ENCODE measurements around the gene CCDC175.

Gene CCDC175

GRCh38 chr14:59576332-59577294 is at the start of gene CCDC175:
Gene CCDC175, minus strand, starts transcription at chr14:59576812. Its CDS starts 37 bp downstream, at chr14:59576775.
- peak; percentile 77 for DNase-seq

DNA sequence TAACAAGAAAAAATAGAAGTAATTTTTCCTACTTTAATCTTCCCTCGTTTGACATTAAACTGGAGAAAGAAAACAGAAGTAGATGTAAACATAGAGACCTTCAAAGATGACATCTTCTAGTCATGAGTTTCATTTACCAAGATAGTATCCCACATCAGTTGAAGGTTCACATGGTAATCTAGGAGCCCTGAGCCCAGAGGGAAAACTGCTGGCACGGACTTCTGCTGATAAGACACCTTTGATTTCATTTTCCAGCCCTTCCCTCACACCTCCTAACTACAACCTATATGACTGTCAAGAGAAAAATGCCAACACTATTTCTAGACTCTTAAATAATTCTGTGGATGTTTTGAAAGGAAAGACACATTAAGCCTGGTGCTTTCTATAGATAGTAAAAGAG is 46.0 kb upstream of the CCDC175 start:
- no peak for DNase-seq

DNA sequence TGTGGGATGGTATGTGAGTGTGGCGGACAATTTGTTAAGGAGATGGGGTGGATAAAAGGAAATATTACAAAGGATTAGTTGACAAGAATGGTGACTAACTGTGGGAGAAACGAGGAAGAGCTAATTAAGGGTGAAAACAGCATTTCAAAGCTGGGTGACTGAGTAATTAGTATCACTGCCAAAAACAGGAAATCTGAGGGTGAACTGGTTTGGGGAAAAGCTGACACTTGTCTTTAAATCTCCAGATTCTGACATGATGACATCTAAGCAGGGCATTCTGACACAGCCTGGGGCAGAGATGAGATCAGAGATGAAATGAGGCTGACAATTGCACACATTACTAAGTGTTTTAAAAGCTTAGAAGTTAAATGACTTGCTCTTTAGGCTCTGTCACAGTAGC is 42.4 kb upstream of the CCDC175 start:
- DNase-seq = no peak

GRCh38 chr14:59601056-59601455 is 24.4 kb upstream of the CCDC175 start:
- DNase-seq = no peak

GRCh38 chr14:59600211-59600945 is 23.8 kb upstream of the CCDC175 start:
- no peak for DNase-seq

DNA sequence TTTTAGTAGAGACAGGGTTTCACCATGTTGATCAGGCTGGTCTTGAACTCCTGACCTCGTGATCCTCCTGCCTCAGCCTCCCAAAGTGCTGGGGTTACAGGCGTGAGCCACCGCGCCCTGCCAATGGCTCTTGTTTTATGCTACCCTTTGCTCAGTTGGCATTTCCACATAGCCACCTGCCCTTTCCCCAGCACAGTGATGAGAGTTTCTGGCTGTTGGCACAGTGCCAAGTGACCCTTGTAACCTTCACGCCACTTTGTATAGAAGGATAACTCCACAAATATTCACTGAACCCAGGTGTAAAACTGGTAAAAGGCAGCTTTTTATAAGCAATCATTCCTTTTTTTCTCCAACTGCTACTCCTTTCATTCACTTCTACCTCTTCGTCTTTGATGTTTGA is 18.5 kb upstream of the CCDC175 start:
- no peak for DNase-seq

- no peak for DNase-seq
These were observed 15.2 kb upstream of the CCDC175 start for GRCh38 chr14:59591641-59592370.

GRCh38 chr14:59588101-59588500 is 11.5 kb upstream of the CCDC175 start:
- DNase-seq = no peak

GRCh38 chr14:59585891-59586554 is 9.4 kb upstream of the CCDC175 start:
- DNase-seq = no peak

- DNase-seq = peak; percentile 28
These were observed 7.1 kb upstream of the CCDC175 start for GRCh38 chr14:59583755-59584154.

DNA sequence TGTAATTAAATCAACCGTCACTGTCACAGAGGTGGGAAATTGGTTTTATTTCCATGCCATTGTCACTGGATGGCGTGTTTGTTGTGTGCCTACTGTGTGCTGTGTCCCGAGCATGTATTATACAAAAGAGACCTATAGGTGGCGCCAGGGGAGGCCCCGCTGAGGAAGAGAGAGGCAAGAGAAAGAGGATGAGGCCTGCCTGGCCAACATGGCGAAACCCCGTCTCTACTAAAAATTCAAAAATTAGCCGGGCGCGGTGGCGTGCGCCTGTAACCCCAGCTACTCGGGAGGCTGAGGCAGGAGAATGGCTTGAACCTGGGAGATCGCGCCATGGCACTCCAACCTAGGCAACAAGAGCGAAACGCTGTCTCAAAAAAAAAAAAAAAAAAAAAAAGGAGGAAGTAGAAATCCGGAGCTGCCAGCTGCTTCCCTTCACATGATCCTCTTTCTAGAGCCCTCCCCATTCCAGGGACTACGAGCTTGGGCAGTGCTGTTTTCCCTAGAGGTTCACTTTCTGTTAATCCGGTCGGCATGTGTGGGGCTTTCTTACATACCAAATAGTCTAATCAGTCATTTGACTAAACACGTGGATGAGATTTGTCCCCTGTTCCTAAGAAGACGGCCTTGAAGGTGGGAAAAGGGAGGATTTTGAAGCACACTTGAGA is 6.4 kb upstream of the CCDC175 start:
- no peak for DNase-seq

DNA sequence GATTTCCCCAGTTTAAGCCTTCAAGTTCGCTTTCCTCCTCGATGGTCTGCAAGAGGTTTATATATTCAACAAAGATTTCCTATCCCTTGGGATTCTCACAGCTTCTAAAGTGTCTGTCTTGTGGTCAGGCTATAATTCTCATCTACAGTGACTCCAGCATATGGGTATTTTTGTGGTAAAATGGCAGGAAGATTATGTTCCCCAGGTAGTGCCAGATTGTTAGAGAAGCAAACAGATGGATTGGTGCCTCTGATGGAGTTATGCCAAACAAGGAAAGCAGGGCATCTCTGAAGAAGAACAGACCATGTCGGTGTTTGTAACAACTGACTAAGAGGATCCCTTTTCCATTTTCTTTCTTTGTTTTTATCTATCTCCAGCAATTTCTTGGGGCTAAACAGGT is 5.5 kb upstream of the CCDC175 start:
- DNase-seq = no peak

DNA sequence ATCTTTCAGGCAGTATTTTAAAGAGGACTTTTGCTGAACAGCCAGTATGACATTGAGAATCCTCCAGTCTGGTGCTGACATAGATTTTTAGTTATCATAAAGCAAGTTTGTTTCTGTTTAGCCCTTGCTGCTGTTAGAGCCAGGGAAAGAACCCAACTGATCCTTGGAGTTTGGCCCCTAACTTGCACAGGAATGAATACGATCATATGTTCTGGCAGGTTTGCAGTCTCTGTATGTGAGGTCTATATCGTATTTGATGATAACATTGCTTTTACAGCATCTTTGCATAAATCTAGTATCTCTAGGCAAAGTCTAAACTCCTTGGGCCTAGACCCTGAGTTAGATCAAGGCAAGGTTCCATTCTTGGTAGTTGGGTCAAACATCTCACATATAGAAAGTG is 4.3 kb upstream of the CCDC175 start:
- DNase-seq = no peak

DNA sequence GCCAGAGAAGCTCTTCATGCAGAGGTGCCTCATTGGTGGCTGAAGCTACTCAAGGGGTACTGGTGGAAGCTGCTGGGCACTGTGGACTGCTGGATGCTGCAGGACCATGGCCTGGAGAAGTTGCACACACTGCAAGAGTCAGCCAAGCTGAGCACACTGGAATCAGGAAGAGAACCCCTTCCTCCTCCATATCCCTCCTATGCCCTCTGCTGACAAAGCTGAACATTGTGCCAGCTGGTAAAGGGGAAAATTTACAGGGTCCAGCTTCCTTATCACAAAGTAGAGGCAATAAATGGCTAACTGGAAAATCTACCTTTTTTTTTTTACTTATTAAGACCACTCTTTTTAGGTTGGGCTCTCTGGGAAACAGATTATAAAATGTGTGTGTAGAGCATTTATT is 6.5 kb downstream of the CCDC175 start:
- DNase-seq = no peak

- no peak for DNase-seq
These were observed 9.9 kb downstream of the CCDC175 start for GRCh38 chr14:59566725-59567124.

GRCh38 chr14:59566296-59566695 is 10.3 kb downstream of the CCDC175 start:
- no peak for DNase-seq

- no peak for DNase-seq
These were observed 11.5 kb downstream of the CCDC175 start for GRCh38 chr14:59565087-59565486.

- DNase-seq = no peak
These were observed 12.2 kb downstream of the CCDC175 start for GRCh38 chr14:59564366-59564765.

DNA sequence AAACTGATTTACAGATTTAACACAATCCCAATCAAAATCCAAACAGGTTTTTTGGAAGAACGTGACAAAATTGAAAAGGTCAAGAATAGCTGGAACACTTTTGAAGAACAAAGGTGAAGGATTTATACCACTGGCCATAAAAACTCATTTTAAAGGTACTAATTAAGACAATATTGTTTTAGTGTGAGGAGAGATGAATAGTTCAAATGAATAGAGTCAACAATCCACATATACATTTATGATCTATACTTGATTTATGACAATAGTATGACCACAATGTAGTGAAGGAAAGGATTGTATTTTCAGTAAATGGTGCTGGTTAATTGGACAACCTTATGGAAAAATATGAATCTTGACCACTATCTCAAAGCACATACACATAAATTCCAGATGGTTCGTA is 29.3 kb downstream of the CCDC175 start:
- no peak for DNase-seq

GRCh38 chr14:59543873-59544272 is 32.7 kb downstream of the CCDC175 start:
- DNase-seq = no peak

GRCh38 chr14:59541731-59542130 is 34.9 kb downstream of the CCDC175 start:
- DNase-seq = no peak

GRCh38 chr14:59540852-59541251 is 35.8 kb downstream of the CCDC175 start:
- DNase-seq = no peak
